ENCODE measurements around the gene EXOC3.

The EXOC3 gene

GRCh38 chr5:418162-419121, 24.5 kb upstream of the EXOC3 start:
- Histone ChIP-seq H3K4me1 (ENCODE audit: insufficient read depth, low read length, severe bottlenecking) (peaks cover 57% of the 10 kb centered on the region), H3K79me2 (ENCODE audit: insufficient read depth, low read length) (no peaks in the 10 kb centered on the region), H3K27ac (ENCODE audit: low read depth, low read length, poor library complexity, severe bottlenecking) (peak overlapping the region; percentile 59), H4K20me1 (ENCODE audit: insufficient read depth, low read length) (no peaks in the 10 kb centered on the region), H3K4me2 (ENCODE audit: low read length) (no peak overlapping the region), H3K36me3 (ENCODE audit: insufficient read depth, low read length) (no peaks in the 10 kb centered on the region), H3F3A (ENCODE audit: insufficient read depth, low read length) (no peaks in the 10 kb centered on the region), H2AFZ (ENCODE audit: low read length) (no peak overlapping the region), H3K9me2 (ENCODE audit: low read depth, low read length) (no peaks in the 10 kb centered on the region), H3K27me3 (ENCODE audit: insufficient read depth, low read length) (no peaks in the 10 kb centered on the region), H3K9ac (ENCODE audit: low read length) (no peak overlapping the region), H3K4me3 (ENCODE audit: low read depth, low read length, poor library complexity, severe bottlenecking) (no peak overlapping the region), H3K9me3 (ENCODE audit: low read length) (no peaks in the 10 kb centered on the region)
- TF ChIP-seq, protein P1, sequence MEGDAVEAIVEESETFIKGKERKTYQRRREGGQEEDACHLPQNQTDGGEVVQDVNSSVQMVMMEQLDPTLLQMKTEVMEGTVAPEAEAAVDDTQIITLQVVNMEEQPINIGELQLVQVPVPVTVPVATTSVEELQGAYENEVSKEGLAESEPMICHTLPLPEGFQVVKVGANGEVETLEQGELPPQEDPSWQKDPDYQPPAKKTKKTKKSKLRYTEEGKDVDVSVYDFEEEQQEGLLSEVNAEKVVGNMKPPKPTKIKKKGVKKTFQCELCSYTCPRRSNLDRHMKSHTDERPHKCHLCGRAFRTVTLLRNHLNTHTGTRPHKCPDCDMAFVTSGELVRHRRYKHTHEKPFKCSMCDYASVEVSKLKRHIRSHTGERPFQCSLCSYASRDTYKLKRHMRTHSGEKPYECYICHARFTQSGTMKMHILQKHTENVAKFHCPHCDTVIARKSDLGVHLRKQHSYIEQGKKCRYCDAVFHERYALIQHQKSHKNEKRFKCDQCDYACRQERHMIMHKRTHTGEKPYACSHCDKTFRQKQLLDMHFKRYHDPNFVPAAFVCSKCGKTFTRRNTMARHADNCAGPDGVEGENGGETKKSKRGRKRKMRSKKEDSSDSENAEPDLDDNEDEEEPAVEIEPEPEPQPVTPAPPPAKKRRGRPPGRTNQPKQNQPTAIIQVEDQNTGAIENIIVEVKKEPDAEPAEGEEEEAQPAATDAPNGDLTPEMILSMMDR (IDR thresholded peaks at IDR 0.05; ENCODE audit: low read length) = no peak
- TF ChIP-seq EZH2 (IDR thresholded peaks at IDR 0.05; ENCODE audit: borderline replicate concordance, low read length) = no peak

GRCh38 chr5:419970-420369, 23.0 kb upstream of the EXOC3 start:
- H3K4me3 ChIP-seq (ENCODE audit: low read depth, low read length, poor library complexity, severe bottlenecking) = no peak overlapping the region
- no peaks in the 10 kb centered on the region for H3K9me3 ChIP-seq (ENCODE audit: low read length)
- H3F3A ChIP-seq (ENCODE audit: insufficient read depth, low read length) = no peaks in the 10 kb centered on the region
- TF ChIP-seq, protein P1 (IDR thresholded peaks at IDR 0.05; ENCODE audit: low read length) = no peak
- no peak for TF ChIP-seq EZH2 (IDR thresholded peaks at IDR 0.05; ENCODE audit: borderline replicate concordance, low read length)
- peaks cover 57% of the 10 kb centered on the region for H3K4me1 ChIP-seq (ENCODE audit: insufficient read depth, low read length, severe bottlenecking)
- peak overlapping the region; percentile 39 for H3K27ac ChIP-seq (ENCODE audit: low read depth, low read length, poor library complexity, severe bottlenecking)
- no peak overlapping the region for H3K4me2 ChIP-seq (ENCODE audit: low read length)
- H2AFZ ChIP-seq (ENCODE audit: low read length) = no peak overlapping the region
- no peaks in the 10 kb centered on the region for H3K9me2 ChIP-seq (ENCODE audit: low read depth, low read length)
- no peaks in the 10 kb centered on the region for H3K36me3 ChIP-seq (ENCODE audit: insufficient read depth, low read length)
- H4K20me1 ChIP-seq (ENCODE audit: insufficient read depth, low read length) = no peaks in the 10 kb centered on the region
- H3K27me3 ChIP-seq (ENCODE audit: insufficient read depth, low read length) = no peaks in the 10 kb centered on the region
- H3K9ac ChIP-seq (ENCODE audit: low read length) = 0 out of 2 replicates have a peak overlapping the region, but pooled peaks have one; percentile 9
- H3K79me2 ChIP-seq (ENCODE audit: insufficient read depth, low read length) = no peaks in the 10 kb centered on the region

- H3K9ac ChIP-seq (ENCODE audit: low read length) = no peak overlapping the region
- H3K79me2 ChIP-seq (ENCODE audit: insufficient read depth, low read length) = no peaks in the 10 kb centered on the region
- no peaks in the 10 kb centered on the region for H3K9me3 ChIP-seq (ENCODE audit: low read length)
- no peaks in the 10 kb centered on the region for H3F3A ChIP-seq (ENCODE audit: insufficient read depth, low read length)
- H2AFZ ChIP-seq (ENCODE audit: low read length) = no peak overlapping the region
- H4K20me1 ChIP-seq (ENCODE audit: insufficient read depth, low read length) = no peaks in the 10 kb centered on the region
- H3K36me3 ChIP-seq (ENCODE audit: insufficient read depth, low read length) = no peaks in the 10 kb centered on the region
- H3K9me2 ChIP-seq (ENCODE audit: low read depth, low read length) = no peaks in the 10 kb centered on the region
- no peak overlapping the region for H3K27ac ChIP-seq (ENCODE audit: low read depth, low read length, poor library complexity, severe bottlenecking)
- H3K4me2 ChIP-seq (ENCODE audit: low read length) = no peak overlapping the region
- peaks cover 57% of the 10 kb centered on the region for H3K4me1 ChIP-seq (ENCODE audit: insufficient read depth, low read length, severe bottlenecking)
- H3K4me3 ChIP-seq (ENCODE audit: low read depth, low read length, poor library complexity, severe bottlenecking) = no peak overlapping the region
- TF ChIP-seq, protein P1 (IDR thresholded peaks at IDR 0.05; ENCODE audit: low read length) = no peak
- TF ChIP-seq EZH2 (IDR thresholded peaks at IDR 0.05; ENCODE audit: borderline replicate concordance, low read length) = no peak
- no peaks in the 10 kb centered on the region for H3K27me3 ChIP-seq (ENCODE audit: insufficient read depth, low read length)
Measured at GRCh38 chr5:420632-421286, 22.2 kb upstream of the EXOC3 start.

Measured in OCI-LY1 (cell line).